ENCODE results near the gene ZEB2. TPM values are rescaled to one million over a fixed set of nuclear protein-coding genes. Genes with fewer than 3 reads are reported as not detected.

The ZEB2 gene
- total and polyA plus RNA-seq, 7 experiments from 2014 or later = 0.26 to 534 (median 4.6) TPM

- Histone ChIP-seq H3K4me3 (ENCODE audit: low read length) (no peak overlapping the region), H3K9me3 (ENCODE audit: control insufficient read depth in 2 of 3, low read length in 3 of 3) (no peaks in the 10 kb centered on the region), H3K27me3 (ENCODE audit: control insufficient read depth in 2 of 2, insufficient read depth in 2 of 2, low read length in 2 of 2) (peaks cover 0 to 2% of the 10 kb centered on the region in 2 donors), H3K4me1 (ENCODE audit: control insufficient read depth in 2 of 2, insufficient read depth in 2 of 2, low read length in 2 of 2) (no peaks in the 10 kb centered on the region), H3K27ac (ENCODE audit: low read depth, low read length) (no peak overlapping the region), H3K36me3 (ENCODE audit: control insufficient read depth in 2 of 3, insufficient read depth in 3 of 3, low read length in 3 of 3) (no peaks in the 10 kb centered on the region)
- Mint-ChIP-seq H3K27me3 (peaks cover 13 to 58% (median 30%) of the 10 kb centered on the region in 5 donors), H3K36me3 (no peaks in the 10 kb centered on the region), H3K4me3 (no peak overlapping the region), H3K4me1 (no peaks in the 10 kb centered on the region), H3K9me3 (no peaks in the 10 kb centered on the region), H3K27ac (no peak overlapping the region)
- ChIA-PET POLR2A (interaction anchor here (0.6 kb wide), 1 partner anchor 135 kb away, joined by 4 read pairs; no protein-coding TSS in a partner anchor), CTCF (no interaction called here)
- intact Hi-C loops (cut with micrococcal nuclease) = no loop called here
- no peak for ATAC-seq
- DNase-seq = no peak
These were observed 13.3 kb upstream of the ZEB2 start for GRCh38 chr2:144533221-144533620.

- ChIA-PET POLR2A (no interaction called here), CTCF (no interaction called here)
- H3K4me3 Mint-ChIP-seq = no peak overlapping the region
- H3K9me3 ChIP-seq (ENCODE audit: control insufficient read depth in 2 of 3, low read length in 3 of 3) = no peaks in the 10 kb centered on the region
- DNase-seq (no peak), ATAC-seq (no peak)
- H3K36me3 ChIP-seq (ENCODE audit: control insufficient read depth in 2 of 3, insufficient read depth in 3 of 3, low read length in 3 of 3) = no peaks in the 10 kb centered on the region
- H3K4me3 ChIP-seq (ENCODE audit: low read length) = no peak overlapping the region
- peaks cover 25 to 83% (median 46%) of the 10 kb centered on the region in 5 donors for H3K27me3 Mint-ChIP-seq
- H3K9me3 Mint-ChIP-seq = no peaks in the 10 kb centered on the region
- H3K27ac ChIP-seq (ENCODE audit: low read depth, low read length) = no peak overlapping the region
- no peaks in the 10 kb centered on the region for H3K4me1 ChIP-seq (ENCODE audit: control insufficient read depth in 2 of 2, insufficient read depth in 2 of 2, low read length in 2 of 2)
- no peaks in the 10 kb centered on the region for H3K36me3 Mint-ChIP-seq
- intact Hi-C loops (cut with micrococcal nuclease) = no loop called here
- H3K27me3 ChIP-seq (ENCODE audit: control insufficient read depth in 2 of 2, insufficient read depth in 2 of 2, low read length in 2 of 2) = peaks cover 0 to 3% of the 10 kb centered on the region in 2 donors
- no peaks in the 10 kb centered on the region for H3K4me1 Mint-ChIP-seq
- H3K27ac Mint-ChIP-seq = no peak overlapping the region
These were observed 10.7 kb upstream of the ZEB2 start for GRCh38 chr2:144530596-144530995.

- POLR2A ChIA-PET = no interaction called here
- peaks cover 29 to 82% (median 49%) of the 10 kb centered on the region in 5 donors for H3K27me3 Mint-ChIP-seq
- CTCF ChIA-PET = no interaction called here
These were observed 9.9 kb upstream of the ZEB2 start for GRCh38 chr2:144529841-144530240.

GRCh38 chr2:144528108-144528507 lies 8.2 kb upstream of the ZEB2 start:
- Histone ChIP-seq H3K9me3 (ENCODE audit: control insufficient read depth in 2 of 3, low read length in 3 of 3) (no peaks in the 10 kb centered on the region), H3K4me3 (ENCODE audit: low read length) (no peak overlapping the region), H3K36me3 (ENCODE audit: control insufficient read depth in 2 of 3, insufficient read depth in 3 of 3, low read length in 3 of 3) (no peaks in the 10 kb centered on the region), H3K27me3 (ENCODE audit: control insufficient read depth in 2 of 2, insufficient read depth in 2 of 2, low read length in 2 of 2) (peaks cover 0 to 15% of the 10 kb centered on the region in 2 donors), H3K4me1 (ENCODE audit: control insufficient read depth in 2 of 2, insufficient read depth in 2 of 2, low read length in 2 of 2) (peaks cover 0 to 9% of the 10 kb centered on the region in 2 donors), H3K27ac (ENCODE audit: low read depth, low read length) (no peak overlapping the region)
- H3K36me3 Mint-ChIP-seq = peaks cover 0 to 4% (median 0%) of the 10 kb centered on the region in 5 donors
- H3K27ac Mint-ChIP-seq = no peak overlapping the region
- DNase-seq (no peak), ATAC-seq (no peak)
- peaks cover 35 to 85% (median 52%) of the 10 kb centered on the region in 5 donors for H3K27me3 Mint-ChIP-seq
- peaks cover 0 to 4% (median 0%) of the 10 kb centered on the region in 11 donors for H3K9me3 Mint-ChIP-seq
- POLR2A ChIA-PET = no interaction called here
- no peak overlapping the region for H3K4me3 Mint-ChIP-seq
- intact Hi-C loops (cut with micrococcal nuclease) = loop anchor here in 1 of 2 donors (5.0 kb wide), 1 partner anchor 884 kb away; no protein-coding TSS in a partner anchor
- H3K4me1 Mint-ChIP-seq = peaks cover 10 to 14% (median 12%) of the 10 kb centered on the region in 7 donors
- CTCF ChIA-PET = no interaction called here

More at GRCh38 chr2:144529841-144530240, 9.9 kb upstream of the ZEB2 start:
- no peak overlapping the region for H3K27ac ChIP-seq (ENCODE audit: low read depth, low read length)
- no peak overlapping the region for H3K27ac Mint-ChIP-seq
- ATAC-seq (no peak), DNase-seq (no peak)
- intact Hi-C loops (cut with micrococcal nuclease) = loop anchor here in 1 of 2 donors (5.0 kb wide), 1 partner anchor 882 kb away; no protein-coding TSS in a partner anchor
- H3K9me3 ChIP-seq (ENCODE audit: control insufficient read depth in 2 of 3, low read length in 3 of 3) = no peaks in the 10 kb centered on the region
- H3K27me3 ChIP-seq (ENCODE audit: control insufficient read depth in 2 of 2, insufficient read depth in 2 of 2, low read length in 2 of 2) = peaks cover 0 to 8% of the 10 kb centered on the region in 2 donors
- H3K4me3 Mint-ChIP-seq = no peak overlapping the region
- peaks cover under 1 to 2% (median under 1%) of the 10 kb centered on the region in 7 donors for H3K4me1 Mint-ChIP-seq
- no peaks in the 10 kb centered on the region for H3K4me1 ChIP-seq (ENCODE audit: control insufficient read depth in 2 of 2, insufficient read depth in 2 of 2, low read length in 2 of 2)
- peaks cover 0 to under 1% (median 0%) of the 10 kb centered on the region in 5 donors for H3K36me3 Mint-ChIP-seq
- H3K9me3 Mint-ChIP-seq = peaks cover 0 to under 1% (median 0%) of the 10 kb centered on the region in 11 donors
- H3K36me3 ChIP-seq (ENCODE audit: control insufficient read depth in 2 of 3, insufficient read depth in 3 of 3, low read length in 3 of 3) = no peaks in the 10 kb centered on the region
- H3K4me3 ChIP-seq (ENCODE audit: low read length) = no peak overlapping the region

GRCh38 chr2:144526831-144527230 lies 6.9 kb upstream of the ZEB2 start:
- DNase-seq = no peak
- peaks cover 43 to 85% (median 53%) of the 10 kb centered on the region in 5 donors for H3K27me3 Mint-ChIP-seq

GRCh38 chr2:144524118-144525009 lies 4.4 kb upstream of the ZEB2 start:
- peaks cover 0 to 37% of the 10 kb centered on the region in 2 donors for H3K27me3 ChIP-seq (ENCODE audit: control insufficient read depth in 2 of 2, insufficient read depth in 2 of 2, low read length in 2 of 2)
- POLR2A ChIA-PET = interaction anchor here (0.6 to 0.7 kb wide), 2 partner anchors 193 to 438 kb away, joined by 3 to 5 read pairs; no protein-coding TSS in a partner anchor
- DNase-seq = peak in 1 of 9 donors; percentile 36

More at GRCh38 chr2:144526831-144527230, 6.9 kb upstream of the ZEB2 start:
- peaks cover 0 to 4% (median 0%) of the 10 kb centered on the region in 5 donors for H3K36me3 Mint-ChIP-seq
- peaks cover 15 to 24% (median 20%) of the 10 kb centered on the region in 7 donors for H3K4me1 Mint-ChIP-seq
- H3K36me3 ChIP-seq (ENCODE audit: control insufficient read depth in 2 of 3, insufficient read depth in 3 of 3, low read length in 3 of 3) = no peaks in the 10 kb centered on the region
- H3K9me3 ChIP-seq (ENCODE audit: control insufficient read depth in 2 of 3, low read length in 3 of 3) = no peaks in the 10 kb centered on the region
- ATAC-seq = no peak
- no peak overlapping the region for H3K27ac ChIP-seq (ENCODE audit: low read depth, low read length)
- H3K9me3 Mint-ChIP-seq = peaks cover 0 to 4% (median 0%) of the 10 kb centered on the region in 11 donors
- CTCF ChIA-PET = no interaction called here
- intact Hi-C loops (cut with micrococcal nuclease) = loop anchor here in 1 of 2 donors (5.0 kb wide), 1 partner anchor 885 kb away; no protein-coding TSS in a partner anchor
- POLR2A ChIA-PET = no interaction called here
- H3K4me3 Mint-ChIP-seq = no peak overlapping the region
- no peak overlapping the region for H3K27ac Mint-ChIP-seq
- H3K4me1 ChIP-seq (ENCODE audit: control insufficient read depth in 2 of 2, insufficient read depth in 2 of 2, low read length in 2 of 2) = peaks cover 0 to 14% of the 10 kb centered on the region in 2 donors
- H3K4me3 ChIP-seq (ENCODE audit: low read length) = no peak overlapping the region
- H3K27me3 ChIP-seq (ENCODE audit: control insufficient read depth in 2 of 2, insufficient read depth in 2 of 2, low read length in 2 of 2) = peaks cover 0 to 21% of the 10 kb centered on the region in 2 donors

More at GRCh38 chr2:144524118-144525009, 4.4 kb upstream of the ZEB2 start:
- H3K4me1 Mint-ChIP-seq = peaks cover 18 to 28% (median 21%) of the 10 kb centered on the region in 7 donors
- peaks cover 51 to 75% (median 54%) of the 10 kb centered on the region in 5 donors for H3K27me3 Mint-ChIP-seq
- H3K36me3 Mint-ChIP-seq = peaks cover 0 to 4% (median 0%) of the 10 kb centered on the region in 5 donors
- peak; percentile 48 for ATAC-seq
- Histone ChIP-seq H3K4me3 (ENCODE audit: low read length) (peak overlapping the region; percentile 49), H3K27ac (ENCODE audit: low read depth, low read length) (no peak overlapping the region), H3K9me3 (ENCODE audit: control insufficient read depth in 2 of 3, low read length in 3 of 3) (no peaks in the 10 kb centered on the region), H3K4me1 (ENCODE audit: control insufficient read depth in 2 of 2, insufficient read depth in 2 of 2, low read length in 2 of 2) (peaks cover 0 to 23% of the 10 kb centered on the region in 2 donors), H3K36me3 (ENCODE audit: control insufficient read depth in 2 of 3, insufficient read depth in 3 of 3, low read length in 3 of 3) (no peaks in the 10 kb centered on the region)
- H3K27ac Mint-ChIP-seq = peak overlapping the region in 1 of 9 donors; percentile 56
- CTCF ChIA-PET = interaction anchor here (0.7 kb wide), 1 partner anchor 55 kb away, joined by 5 read pairs; no protein-coding TSS in a partner anchor
- intact Hi-C loops (cut with micrococcal nuclease) = loop anchor here in 1 of 2 donors (5.0 kb wide), 1 partner anchor 888 kb away; no protein-coding TSS in a partner anchor
- H3K4me3 Mint-ChIP-seq = peak overlapping the region; percentile 67 to 91 (median 83)
- H3K9me3 Mint-ChIP-seq = peaks cover 0 to 7% (median 0%) of the 10 kb centered on the region in 11 donors
